T-helper 17 cell (primary cell): ENCODE results near the gene FAM83G. TPM values are rescaled to one million over a fixed set of nuclear protein-coding genes. Genes with fewer than 3 reads are reported as not detected.
"Not testable (repeated sequence)": the region's sequence is repeated elsewhere in the genome, so short reads cannot be mapped to it uniquely, and the experiment has no call there.

Source experiments
- ATAC-seq: fragments of 150-1000 bp; cut with Tn5 transposase; 2 replicates; pipeline ENCODE4 v1.10.0; 2021; ENCODE audit warnings: mild to moderate bottlenecking, moderate library complexity
- DNase-seq, 3 donors: peaks; one replicate each; pipeline versions ENCODE4 v3.0.0 to v3.0.0-alpha.2; 2020 to 2021
- H3K9me3 ChIP-seq: one replicate; pipeline ENCODE4 v1.7.0; 2013; ENCODE audit warnings: low read length, mild to moderate bottlenecking; ENCODE audit not compliant: control insufficient read depth, poor library complexity, severe bottlenecking
- H3K27ac Mint-ChIP-seq: one replicate; pipeline ENCODE4 v1.8.0; 2022; ENCODE audit warnings: mild to moderate bottlenecking, moderate library complexity, mixed read lengths
- H3K27me3 Mint-ChIP-seq: one replicate; pipeline ENCODE4 v1.8.0; 2022; ENCODE audit warnings: mixed read lengths
- H3K36me3 Mint-ChIP-seq: one replicate; pipeline ENCODE4 v1.8.0; 2022; ENCODE audit warnings: low read depth, mixed read lengths
- H3K4me1 Mint-ChIP-seq: one replicate; pipeline ENCODE4 v1.8.0; 2022; ENCODE audit warnings: mild to moderate bottlenecking, mixed read lengths
- H3K4me3 Mint-ChIP-seq: one replicate; pipeline ENCODE4 v1.8.0; 2022; ENCODE audit warnings: mild to moderate bottlenecking, moderate library complexity, mixed read lengths
- total RNA-seq, 4 donors: library from RNA in 2 of 4; stranded (reverse) in 2 of 4; gene quantifications; one replicate each; pipeline ENCODE4 v1.2.3 and lab custom pipeline; 2022 to 2026

The FAM83G gene
- total RNA-seq, 2 donors from 2014 or later = 7.8 to 7.9 TPM

- no peaks in the 10 kb centered on the region for H3K9me3 ChIP-seq
- ATAC-seq (no peak), DNase-seq (no peak)
- Mint-ChIP-seq H3K4me3 (no peak overlapping the region), H3K36me3 (peaks cover 3% of the 10 kb centered on the region), H3K27ac (no peak overlapping the region), H3K4me1 (peaks cover 21% of the 10 kb centered on the region), H3K27me3 (no peaks in the 10 kb centered on the region)
Observed at GRCh38 chr17:18925187-18925586, 79.4 kb downstream of the FAM83G start.

- H3K27ac Mint-ChIP-seq = not testable (repeated sequence)
Observed at GRCh38 chr17:18922596-18922995, 82.0 kb downstream of the FAM83G start.

GRCh38 chr17:18921912-18922451, 82.6 kb downstream of the FAM83G start:
- Mint-ChIP-seq H3K27me3 (no peaks in the 10 kb centered on the region), H3K4me3 (peak overlapping the region; percentile 39), H3K36me3 (peaks cover 8% of the 10 kb centered on the region), H3K27ac (peak overlapping the region; percentile 57), H3K4me1 (peaks cover 41% of the 10 kb centered on the region)
- no peak for DNase-seq
- H3K9me3 ChIP-seq = no peaks in the 10 kb centered on the region
- no peak for ATAC-seq

More at GRCh38 chr17:18922596-18922995, 82.0 kb downstream of the FAM83G start:
- H3K4me1 Mint-ChIP-seq = peaks cover 40% of the 10 kb centered on the region
- H3K4me3 Mint-ChIP-seq, H3K36me3 Mint-ChIP-seq, ATAC-seq, DNase-seq, H3K27me3 Mint-ChIP-seq, H3K9me3 ChIP-seq: not testable (repeated sequence)

- peak overlapping the region; percentile 57 for H3K27ac Mint-ChIP-seq
- H3K4me1 Mint-ChIP-seq = peaks cover 44% of the 10 kb centered on the region
- peak overlapping the region; percentile 33 for H3K4me3 Mint-ChIP-seq
- ATAC-seq (no peak), DNase-seq (no peak)
- H3K36me3 Mint-ChIP-seq = peaks cover 8% of the 10 kb centered on the region
- no peaks in the 10 kb centered on the region for H3K27me3 Mint-ChIP-seq
- H3K9me3 ChIP-seq = no peaks in the 10 kb centered on the region
Observed at GRCh38 chr17:18921485-18921884, 83.1 kb downstream of the FAM83G start.

- Mint-ChIP-seq H3K4me1 (peaks cover 44% of the 10 kb centered on the region), H3K36me3 (peaks cover 8% of the 10 kb centered on the region), H3K27ac (peak overlapping the region; percentile 57), H3K27me3 (no peaks in the 10 kb centered on the region), H3K4me3 (peak overlapping the region; percentile 33)
- ATAC-seq (no peak), DNase-seq (no peak)
- no peaks in the 10 kb centered on the region for H3K9me3 ChIP-seq
Observed at GRCh38 chr17:18920911-18921441, 83.6 kb downstream of the FAM83G start.

- Mint-ChIP-seq H3K4me3 (peak overlapping the region; percentile 7), H3K27me3 (no peaks in the 10 kb centered on the region), H3K36me3 (peaks cover 6% of the 10 kb centered on the region), H3K27ac (peak overlapping the region; percentile 37), H3K4me1 (peaks cover 41% of the 10 kb centered on the region)
- DNase-seq (no peak), ATAC-seq (no peak)
- no peaks in the 10 kb centered on the region for H3K9me3 ChIP-seq
Observed at GRCh38 chr17:18919963-18920362, 84.6 kb downstream of the FAM83G start.

Other genes starting within 250 kb of the FAM83G start
- 10 to 100 TPM; 17.2 to 28.6 TPM for gene TVP23B, start 223.6 kb downstream of the FAM83G start, total RNA-seq
- gene PRPSAP2, start 146.6 kb downstream of the FAM83G start, total RNA-seq = 10 to 100 TPM; 26.3 to 27.9 TPM
- gene SLC5A10, start 52.6 kb downstream of the FAM83G start, total RNA-seq = not detected
- 10 to 100 TPM; 23.8 to 26.7 TPM for gene GRAP, start 42.2 kb upstream of the FAM83G start, total RNA-seq
- 10 to 100 TPM; 17.5 to 21.0 TPM for gene GRAPL, start 122.8 kb upstream of the FAM83G start, total RNA-seq
- gene EPN2, start 232.6 kb upstream of the FAM83G start, total RNA-seq = 1 to 10 TPM; 6.0 to 7.2 TPM